Measurements from ENCODE around the gene DGKG. TPM values are rescaled to one million over a fixed set of nuclear protein-coding genes. Genes with fewer than 3 reads are reported as not detected.

Gene DGKG
- total RNA-seq, 5 donors from 2014 or later (not counting 1 experiment from before 2014, with no cell fraction given) = 0.03 to 0.10 TPM; not detected in 3

GRCh38 chr3:186327912-186328487, 34.0 kb downstream of the DGKG start:
- Mint-ChIP-seq H3K9me3 (no peaks in the 10 kb centered on the region), H3K4me1 (no peaks in the 10 kb centered on the region), H3K27ac (no peak overlapping the region), H3K27me3 (peaks cover 2 to 6% of the 10 kb centered on the region in 2 donors), H3K36me3 (no peaks in the 10 kb centered on the region), H3K4me3 (no peak overlapping the region)
- H3K27ac ChIP-seq (ENCODE audit: low read length) = no peak overlapping the region
- H3K36me3 ChIP-seq (ENCODE audit: control insufficient read depth in 2 of 2, extremely low read depth in 1 of 2, insufficient read depth in 1 of 2, low read length in 1 of 2) = no peaks in the 10 kb centered on the region
- peaks cover 0 to 3% of the 10 kb centered on the region in 2 experiments for H3K27me3 ChIP-seq (replicated peaks in 1 of 2; ENCODE audit: control insufficient read depth in 2 of 2, extremely low read depth in 1 of 2, insufficient read depth in 2 of 2, low read length in 1 of 2)
- POLR2A ChIA-PET = interaction anchor here in 1 of 2 donors (0.6 kb wide), 1 partner anchor 17 kb away, joined by 3 read pairs; no protein-coding TSS in a partner anchor
- no peak overlapping the region for H3K4me3 ChIP-seq (ENCODE audit: control insufficient read depth in 1 of 2, extremely low read depth in 1 of 2, low read length in 1 of 2)
- no peak for ATAC-seq (replicated peaks in 1 of 4)
- no peaks in the 10 kb centered on the region for H3K4me1 ChIP-seq (ENCODE audit: control insufficient read depth in 1 of 2, extremely low read depth in 1 of 2, insufficient read depth in 2 of 2, low read length in 2 of 2)
- H3K9me3 ChIP-seq = no peaks in the 10 kb centered on the region
- WGBS (ENCODE audit: insufficient coverage) = no CpG with 5 or more reads among the region's 2 CpGs
- DNase-seq = no peak
- CTCF ChIA-PET = interaction anchor here in 1 of 2 donors (0.6 kb wide), 1 partner anchor 19 kb away, joined by 14 read pairs; no protein-coding TSS in a partner anchor

- peaks cover 0 to 5% of the 10 kb centered on the region in 2 experiments for H3K27me3 ChIP-seq (replicated peaks in 1 of 2; ENCODE audit: control insufficient read depth in 2 of 2, extremely low read depth in 1 of 2, insufficient read depth in 2 of 2, low read length in 1 of 2)
- 81% methylated on average over 3 of the region's 5 CpGs for WGBS (ENCODE audit: insufficient coverage)
- Mint-ChIP-seq H3K4me1 (no peaks in the 10 kb centered on the region), H3K4me3 (no peak overlapping the region), H3K9me3 (no peaks in the 10 kb centered on the region), H3K36me3 (no peaks in the 10 kb centered on the region), H3K27ac (no peak overlapping the region), H3K27me3 (peaks cover 3 to 4% of the 10 kb centered on the region in 2 donors)
- no peak overlapping the region for H3K4me3 ChIP-seq (ENCODE audit: control insufficient read depth in 1 of 2, extremely low read depth in 1 of 2, low read length in 1 of 2)
- H3K4me1 ChIP-seq (ENCODE audit: control insufficient read depth in 1 of 2, extremely low read depth in 1 of 2, insufficient read depth in 2 of 2, low read length in 2 of 2) = no peaks in the 10 kb centered on the region
- POLR2A ChIA-PET = no interaction called here
- no peaks in the 10 kb centered on the region for H3K36me3 ChIP-seq (ENCODE audit: control insufficient read depth in 2 of 2, extremely low read depth in 1 of 2, insufficient read depth in 1 of 2, low read length in 1 of 2)
- no peak overlapping the region for H3K27ac ChIP-seq (ENCODE audit: low read length)
- ATAC-seq (replicated peaks in 1 of 4) (no peak), DNase-seq (no peak)
- CTCF ChIA-PET = no interaction called here
- no peaks in the 10 kb centered on the region for H3K9me3 ChIP-seq
Observed at GRCh38 chr3:186322761-186323160, 39.3 kb downstream of the DGKG start.

- Mint-ChIP-seq H3K9me3 (no peaks in the 10 kb centered on the region), H3K36me3 (no peaks in the 10 kb centered on the region), H3K27me3 (peaks cover 3 to 4% of the 10 kb centered on the region in 2 donors), H3K27ac (no peak overlapping the region), H3K4me3 (no peak overlapping the region), H3K4me1 (no peaks in the 10 kb centered on the region)
- Histone ChIP-seq H3K9me3 (no peaks in the 10 kb centered on the region), H3K36me3 (ENCODE audit: control insufficient read depth in 2 of 2, extremely low read depth in 1 of 2, insufficient read depth in 1 of 2, low read length in 1 of 2) (no peaks in the 10 kb centered on the region), H3K4me3 (ENCODE audit: control insufficient read depth in 1 of 2, extremely low read depth in 1 of 2, low read length in 1 of 2) (no peak overlapping the region), H3K27me3 (replicated peaks in 1 of 2; ENCODE audit: control insufficient read depth in 2 of 2, extremely low read depth in 1 of 2, insufficient read depth in 2 of 2, low read length in 1 of 2) (peaks cover 0 to 5% of the 10 kb centered on the region in 2 experiments), H3K4me1 (ENCODE audit: control insufficient read depth in 1 of 2, extremely low read depth in 1 of 2, insufficient read depth in 2 of 2, low read length in 2 of 2) (no peaks in the 10 kb centered on the region), H3K27ac (ENCODE audit: low read length) (no peak overlapping the region)
- POLR2A ChIA-PET = no interaction called here
- CTCF ChIA-PET = no interaction called here
- DNase-seq (no peak), ATAC-seq (replicated peaks in 1 of 4) (no peak)
- 69% methylated on average over 2 of the region's 3 CpGs for WGBS (ENCODE audit: insufficient coverage)
Observed at GRCh38 chr3:186321746-186322145, 40.3 kb downstream of the DGKG start.

DNA sequence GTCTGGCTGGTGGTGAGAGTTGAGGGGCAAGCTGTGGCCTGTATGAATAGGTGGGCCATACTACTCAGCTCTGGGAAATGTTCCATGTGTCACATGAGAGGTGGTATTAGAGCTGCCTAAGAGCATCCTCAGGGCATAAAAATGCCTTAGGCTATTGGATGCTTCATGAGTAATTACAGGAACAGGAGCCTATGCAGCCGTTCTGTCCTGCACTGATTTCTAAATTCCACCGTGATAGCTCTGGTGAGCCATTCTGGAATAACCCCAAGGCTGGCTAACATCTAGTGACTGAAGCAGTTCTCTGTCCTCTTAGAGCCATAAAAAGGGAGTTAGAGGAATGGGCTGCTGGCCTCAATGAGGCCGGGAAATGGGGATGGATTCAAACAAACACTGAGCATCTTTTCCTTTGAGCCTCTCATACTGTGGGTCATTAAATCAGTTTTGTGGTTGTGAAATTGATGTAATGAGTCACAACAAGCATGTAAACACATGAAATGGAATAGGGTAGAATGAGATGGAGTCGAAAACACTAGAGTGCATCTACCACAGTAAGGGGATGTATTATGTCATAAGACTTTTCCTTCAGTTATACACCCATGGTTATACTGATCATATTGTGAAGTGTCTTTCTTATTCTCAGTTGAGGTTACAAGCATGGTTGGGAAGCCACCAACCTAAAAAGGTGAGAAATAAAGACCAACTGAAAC, 41.0 kb downstream of the DGKG start:
- Mint-ChIP-seq H3K4me3 (no peak overlapping the region), H3K4me1 (no peaks in the 10 kb centered on the region), H3K27me3 (peaks cover 3 to 4% of the 10 kb centered on the region in 2 donors), H3K27ac (no peak overlapping the region), H3K36me3 (no peaks in the 10 kb centered on the region), H3K9me3 (no peaks in the 10 kb centered on the region)
- ChIA-PET POLR2A (no interaction called here), CTCF (no interaction called here)
- Histone ChIP-seq H3K27ac (ENCODE audit: low read length) (no peak overlapping the region), H3K4me3 (ENCODE audit: control insufficient read depth in 1 of 2, extremely low read depth in 1 of 2, low read length in 1 of 2) (no peak overlapping the region), H3K9me3 (no peaks in the 10 kb centered on the region), H3K27me3 (replicated peaks in 1 of 2; ENCODE audit: control insufficient read depth in 2 of 2, extremely low read depth in 1 of 2, insufficient read depth in 2 of 2, low read length in 1 of 2) (peaks cover 0 to 5% of the 10 kb centered on the region in 2 experiments), H3K4me1 (ENCODE audit: control insufficient read depth in 1 of 2, extremely low read depth in 1 of 2, insufficient read depth in 2 of 2, low read length in 2 of 2) (no peaks in the 10 kb centered on the region), H3K36me3 (ENCODE audit: control insufficient read depth in 2 of 2, extremely low read depth in 1 of 2, insufficient read depth in 1 of 2, low read length in 1 of 2) (no peaks in the 10 kb centered on the region)
- ATAC-seq (replicated peaks in 1 of 4) = no peak
- WGBS (ENCODE audit: insufficient coverage) = 86% methylated on average over 2 of the region's 4 CpGs
- DNase-seq = no peak

GRCh38 chr3:186319945-186320344, 42.1 kb downstream of the DGKG start:
- no CpG with 5 or more reads among the region's 7 CpGs for WGBS (ENCODE audit: insufficient coverage)
- Mint-ChIP-seq H3K4me1 (no peaks in the 10 kb centered on the region), H3K27ac (no peak overlapping the region), H3K9me3 (no peaks in the 10 kb centered on the region), H3K4me3 (no peak overlapping the region), H3K36me3 (no peaks in the 10 kb centered on the region), H3K27me3 (peaks cover 3 to 4% of the 10 kb centered on the region in 2 donors)
- ChIA-PET POLR2A (no interaction called here), CTCF (no interaction called here)
- no peak overlapping the region for H3K27ac ChIP-seq (ENCODE audit: low read length)
- no peaks in the 10 kb centered on the region for H3K36me3 ChIP-seq (ENCODE audit: control insufficient read depth in 2 of 2, extremely low read depth in 1 of 2, insufficient read depth in 1 of 2, low read length in 1 of 2)
- no peak overlapping the region for H3K4me3 ChIP-seq (ENCODE audit: control insufficient read depth in 1 of 2, extremely low read depth in 1 of 2, low read length in 1 of 2)
- no peaks in the 10 kb centered on the region for H3K4me1 ChIP-seq (ENCODE audit: control insufficient read depth in 1 of 2, extremely low read depth in 1 of 2, insufficient read depth in 2 of 2, low read length in 2 of 2)
- H3K9me3 ChIP-seq = no peaks in the 10 kb centered on the region
- ATAC-seq (replicated peaks in 1 of 4) = no peak
- H3K27me3 ChIP-seq (replicated peaks in 1 of 2; ENCODE audit: control insufficient read depth in 2 of 2, extremely low read depth in 1 of 2, insufficient read depth in 2 of 2, low read length in 1 of 2) = peaks cover 0 to 5% of the 10 kb centered on the region in 2 experiments
- no peak for DNase-seq

- Mint-ChIP-seq H3K27me3 (peaks cover 3 to 4% of the 10 kb centered on the region in 2 donors), H3K9me3 (no peaks in the 10 kb centered on the region), H3K4me1 (no peaks in the 10 kb centered on the region), H3K4me3 (no peak overlapping the region), H3K36me3 (no peaks in the 10 kb centered on the region), H3K27ac (no peak overlapping the region)
- ChIA-PET POLR2A (no interaction called here), CTCF (no interaction called here)
- peaks cover 0 to 5% of the 10 kb centered on the region in 2 experiments for H3K27me3 ChIP-seq (replicated peaks in 1 of 2; ENCODE audit: control insufficient read depth in 2 of 2, extremely low read depth in 1 of 2, insufficient read depth in 2 of 2, low read length in 1 of 2)
- H3K27ac ChIP-seq (ENCODE audit: low read length) = no peak overlapping the region
- ATAC-seq (replicated peaks in 1 of 4) (no peak), DNase-seq (no peak)
- H3K36me3 ChIP-seq (ENCODE audit: control insufficient read depth in 2 of 2, extremely low read depth in 1 of 2, insufficient read depth in 1 of 2, low read length in 1 of 2) = no peaks in the 10 kb centered on the region
- no peak overlapping the region for H3K4me3 ChIP-seq (ENCODE audit: control insufficient read depth in 1 of 2, extremely low read depth in 1 of 2, low read length in 1 of 2)
- no peaks in the 10 kb centered on the region for H3K9me3 ChIP-seq
- 60% methylated on average over 2 of the region's 4 CpGs for WGBS (ENCODE audit: insufficient coverage)
- no peaks in the 10 kb centered on the region for H3K4me1 ChIP-seq (ENCODE audit: control insufficient read depth in 1 of 2, extremely low read depth in 1 of 2, insufficient read depth in 2 of 2, low read length in 2 of 2)
Observed at GRCh38 chr3:186318135-186318534, 43.9 kb downstream of the DGKG start.

All from T-cell (primary cell).